Suprapubic skin (tissue), 3 donors: Measurements from ENCODE around the gene CYTH3.

ENCODE experiments used
- CTCF ChIP-seq, 2 donors: fragments of 200-600 bp in 1 of 2; fragments of 450-650 bp in 1 of 2; sonication (generic) in 1 of 2; IDR thresholded peaks; one replicate each; pipeline ENCODE4 v1.5.1; 2016 to 2019; ENCODE audit warnings: antibody characterized with exemption in 2 of 2, mild to moderate bottlenecking in 1 of 2, moderate library complexity in 1 of 2
- POLR2A ChIP-seq, 2 donors: fragments of 450-650 bp; IDR thresholded peaks; one replicate each; pipeline ENCODE4 v1.6.1; 2017; ENCODE audit warnings: antibody characterized with exemption in 2 of 2, mild to moderate bottlenecking in 2 of 2, moderate library complexity in 2 of 2

GRCh38 chr7:6254866-6255265, 17.6 kb downstream of the CYTH3 start:
- TF ChIP-seq POLR2A (IDR thresholded peaks at IDR 0.05) (no peak), CTCF (IDR thresholded peaks at IDR 0.05) (no peak)
